GM19372 (cell line): ENCODE results near the gene MAPK14.

ENCODE experiments used
- ATAC-seq: cut with Tn5 transposase; IDR thresholded peaks from one replicate; pipeline ENCODE4 v1.9.1; 2021; ENCODE audit warnings: mild to moderate bottlenecking, low read depth, moderate library complexity; ENCODE audit not compliant: unreplicated experiment

MAPK14 gene

GRCh38 chr6:36034441-36034840, 6.8 kb downstream of the MAPK14 start:
- ATAC-seq, result no peak

GRCh38 chr6:36035225-36035624, 7.6 kb downstream of the MAPK14 start:
- no peak for ATAC-seq

GRCh38 chr6:36038120-36038876, 10.7 kb downstream of the MAPK14 start:
- no peak for ATAC-seq

- ATAC-seq, result no peak
Observed at GRCh38 chr6:36039112-36039511, 11.5 kb downstream of the MAPK14 start.

GRCh38 chr6:36040958-36041357, 13.3 kb downstream of the MAPK14 start:
- no peak for ATAC-seq

- ATAC-seq, result no peak
Observed at GRCh38 chr6:36042618-36043260, 15.1 kb downstream of the MAPK14 start.

GRCh38 chr6:36049582-36049981, 22.0 kb downstream of the MAPK14 start:
- no peak for ATAC-seq

- no peak for ATAC-seq
Observed at GRCh38 chr6:36050305-36050704, 22.7 kb downstream of the MAPK14 start.

GRCh38 chr6:36050947-36051710, 23.5 kb downstream of the MAPK14 start:
- ATAC-seq, result no peak

- no peak for ATAC-seq
Observed at GRCh38 chr6:36052097-36052496, 24.5 kb downstream of the MAPK14 start.

GRCh38 chr6:36053878-36054277, 26.3 kb downstream of the MAPK14 start:
- ATAC-seq, result no peak

GRCh38 chr6:36054415-36054814, 26.8 kb downstream of the MAPK14 start:
- no peak for ATAC-seq

GRCh38 chr6:36054956-36055355, 27.3 kb downstream of the MAPK14 start:
- ATAC-seq, result no peak

- ATAC-seq, result no peak
Observed at GRCh38 chr6:36056178-36056577, 28.6 kb downstream of the MAPK14 start.

- no peak for ATAC-seq
Observed at GRCh38 chr6:36061236-36061635, 33.6 kb downstream of the MAPK14 start.

GRCh38 chr6:36062247-36062646, 34.6 kb downstream of the MAPK14 start:
- no peak for ATAC-seq

GRCh38 chr6:36063318-36064060, 35.9 kb downstream of the MAPK14 start:
- no peak for ATAC-seq

GRCh38 chr6:36064770-36065396, 37.3 kb downstream of the MAPK14 start:
- ATAC-seq, result no peak

GRCh38 chr6:36065916-36066315, 38.3 kb downstream of the MAPK14 start:
- no peak for ATAC-seq

- ATAC-seq, result no peak
Observed at GRCh38 chr6:36066817-36067216, 39.2 kb downstream of the MAPK14 start.
